ENCODE data around the gene EFCAB12. TPM values are rescaled to one million over a fixed set of nuclear protein-coding genes. Genes with fewer than 3 reads are reported as not detected.

Gene EFCAB12
- total and polyA plus RNA-seq, 2 of the 8 experiments (the other 6 are each of a cell fraction or from before 2014, with no cell fraction given): 0.60 to 0.99 TPM

DNA sequence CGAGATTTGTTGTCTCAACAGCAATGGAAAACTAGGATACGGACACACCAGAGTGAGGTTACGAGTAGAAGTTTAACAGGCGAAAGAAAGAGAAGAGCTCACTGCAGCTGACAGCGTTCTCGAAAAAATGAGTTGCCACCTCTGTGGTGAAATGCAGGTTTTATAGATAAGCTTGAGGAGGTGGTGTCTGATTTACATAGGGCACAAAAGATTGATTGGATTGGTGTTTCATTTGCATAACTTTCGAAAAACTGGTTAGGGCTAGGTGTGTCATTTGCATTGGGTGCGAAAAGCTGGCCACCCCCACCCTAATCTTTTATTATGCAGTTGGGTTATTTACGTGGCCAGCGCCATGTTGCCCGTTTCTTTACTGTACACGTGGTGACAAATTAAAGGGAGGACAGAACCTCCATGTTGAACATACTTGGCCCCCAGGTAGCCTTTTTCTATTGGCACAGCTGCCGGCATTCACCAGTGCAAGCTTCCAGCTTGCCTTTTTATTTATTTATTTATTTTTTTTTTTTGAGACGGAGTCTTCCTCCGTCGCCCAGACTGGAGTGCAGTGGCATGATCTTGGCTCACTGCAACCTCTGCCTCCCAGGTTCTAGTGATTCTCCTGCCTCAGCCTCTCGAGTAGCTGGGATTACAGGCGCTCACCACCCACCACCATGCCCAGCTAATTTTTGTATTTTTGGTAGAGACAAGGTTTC lies 19.9 kb upstream of the EFCAB12 start (continued):
- TF ChIP-seq RBBP5 (IDR thresholded peaks at IDR 0.05; ENCODE audit: borderline replicate concordance, low read depth, low read length): no peak

All from H1 (cell line).